SK-N-SH treated with all-trans-retinoic acid at 6 μM for 48 hours (cell line): Measurements from ENCODE around the gene ARRDC4.

Experiments
- ARNTL ChIP-seq: fragments of 450-650 bp; formaldehyde crosslinking; IDR thresholded peaks from 2 replicates; pipeline ENCODE4 v1.5.0; 2020; ENCODE audit warnings: low read depth, mild to moderate bottlenecking, moderate library complexity, borderline replicate concordance
- CREB5 ChIP-seq: fragments of 250-450 bp; sonication (Bioruptor Pico); IDR thresholded peaks from 2 replicates; pipeline ENCODE4 v1.5.1; 2020; ENCODE audit warnings: low read depth, mild to moderate bottlenecking, moderate library complexity
- CSRNP3 ChIP-seq: fragments of 250-450 bp; sonication (Bioruptor Pico); IDR thresholded peaks from 2 replicates; pipeline ENCODE4 v1.5.1; 2021; ENCODE audit warnings: mild to moderate bottlenecking, moderate library complexity
- ISL1 ChIP-seq: fragments of 250-450 bp; sonication (Bioruptor Pico); IDR thresholded peaks from 2 replicates; pipeline ENCODE4 v2.1.2; 2022; ENCODE audit warnings: mild to moderate bottlenecking, moderate library complexity
- OSR1 ChIP-seq: fragments of 250-450 bp; sonication (Bioruptor Pico); IDR thresholded peaks from 2 replicates; pipeline ENCODE4 v1.8.0; 2022; ENCODE audit warnings: moderate library complexity, mild to moderate bottlenecking, inconsistent platforms
- RARB ChIP-seq: fragments of 250-450 bp; sonication (Bioruptor Pico); IDR thresholded peaks from 2 replicates; pipeline ENCODE4 v1.8.0; 2021; ENCODE audit warnings: mild to moderate bottlenecking, moderate library complexity
- SNAI2 ChIP-seq: fragments of 250-450 bp; sonication (Bioruptor Pico); IDR thresholded peaks from 2 replicates; pipeline ENCODE4 v1.5.0; 2020; ENCODE audit warnings: mild to moderate bottlenecking, moderate library complexity
- TOX ChIP-seq: fragments of 250-450 bp; sonication (Bioruptor Pico); IDR thresholded peaks from 2 replicates; pipeline ENCODE4 v1.8.0; 2021; ENCODE audit warnings: mild to moderate bottlenecking, moderate library complexity, borderline replicate concordance
- ZNF70 ChIP-seq: fragments of 450-650 bp; formaldehyde crosslinking; IDR thresholded peaks from 2 replicates; pipeline ENCODE4 v1.5.0; 2020; ENCODE audit warnings: mild to moderate bottlenecking, moderate library complexity
- TF ChIP-seq, protein P1 (sequence below): fragments of 250-450 bp; sonication (Bioruptor Pico); IDR thresholded peaks from 2 replicates; pipeline ENCODE4 v1.8.0; 2020; ENCODE audit warnings: mild to moderate bottlenecking, moderate library complexity, borderline replicate concordance

DNA sequence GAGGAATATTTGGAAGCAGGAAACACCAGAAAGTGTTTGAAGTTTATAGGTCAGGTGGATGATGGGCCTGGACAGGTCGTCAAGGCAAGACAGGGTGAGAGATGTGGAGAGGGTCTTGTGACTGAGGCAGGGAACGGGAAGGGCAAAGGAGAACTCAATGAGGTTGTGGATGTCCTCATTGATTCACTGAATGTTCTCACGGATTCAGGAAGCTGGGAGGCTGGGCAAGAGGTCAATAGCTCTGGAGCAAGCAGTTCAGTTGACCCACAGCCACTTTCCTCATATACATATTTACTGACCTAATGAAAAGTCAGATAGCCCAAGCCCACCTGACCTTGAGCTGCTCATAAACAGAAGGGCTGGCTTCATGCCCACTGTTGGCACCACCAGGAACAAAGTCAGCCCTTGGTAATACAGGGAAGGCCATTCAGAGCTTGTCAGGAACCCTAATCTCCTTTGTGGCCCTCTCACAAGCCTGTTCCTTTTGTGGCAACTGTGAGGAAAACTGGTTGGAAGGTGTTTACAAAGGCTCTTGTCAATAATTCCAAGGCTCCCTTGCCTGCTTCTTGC is 31.6 kb downstream of the ARRDC4 start:
- TF ChIP-seq, protein P1, sequence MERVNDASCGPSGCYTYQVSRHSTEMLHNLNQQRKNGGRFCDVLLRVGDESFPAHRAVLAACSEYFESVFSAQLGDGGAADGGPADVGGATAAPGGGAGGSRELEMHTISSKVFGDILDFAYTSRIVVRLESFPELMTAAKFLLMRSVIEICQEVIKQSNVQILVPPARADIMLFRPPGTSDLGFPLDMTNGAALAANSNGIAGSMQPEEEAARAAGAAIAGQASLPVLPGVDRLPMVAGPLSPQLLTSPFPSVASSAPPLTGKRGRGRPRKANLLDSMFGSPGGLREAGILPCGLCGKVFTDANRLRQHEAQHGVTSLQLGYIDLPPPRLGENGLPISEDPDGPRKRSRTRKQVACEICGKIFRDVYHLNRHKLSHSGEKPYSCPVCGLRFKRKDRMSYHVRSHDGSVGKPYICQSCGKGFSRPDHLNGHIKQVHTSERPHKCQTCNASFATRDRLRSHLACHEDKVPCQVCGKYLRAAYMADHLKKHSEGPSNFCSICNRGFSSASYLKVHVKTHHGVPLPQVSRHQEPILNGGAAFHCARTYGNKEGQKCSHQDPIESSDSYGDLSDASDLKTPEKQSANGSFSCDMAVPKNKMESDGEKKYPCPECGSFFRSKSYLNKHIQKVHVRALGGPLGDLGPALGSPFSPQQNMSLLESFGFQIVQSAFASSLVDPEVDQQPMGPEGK (CRISPR knock-in tag) = no peak
- TF ChIP-seq ISL1 = no peak
- TF ChIP-seq ARNTL = no peak
- TF ChIP-seq TOX (CRISPR knock-in tag) = no peak
- no peak for TF ChIP-seq OSR1 (CRISPR knock-in tag)
- TF ChIP-seq CSRNP3 (CRISPR knock-in tag) = no peak
- TF ChIP-seq SNAI2 = no peak
- no peak for TF ChIP-seq RARB (CRISPR knock-in tag)
- no peak for TF ChIP-seq ZNF70 (CRISPR knock-in tag)
- TF ChIP-seq CREB5 = no peak
